Measurements from ENCODE around the gene DST.
"Not testable (repeated sequence)": the region's sequence is repeated elsewhere in the genome, so short reads cannot be mapped to it uniquely, and the experiment has no call there.

Gene DST

DNA sequence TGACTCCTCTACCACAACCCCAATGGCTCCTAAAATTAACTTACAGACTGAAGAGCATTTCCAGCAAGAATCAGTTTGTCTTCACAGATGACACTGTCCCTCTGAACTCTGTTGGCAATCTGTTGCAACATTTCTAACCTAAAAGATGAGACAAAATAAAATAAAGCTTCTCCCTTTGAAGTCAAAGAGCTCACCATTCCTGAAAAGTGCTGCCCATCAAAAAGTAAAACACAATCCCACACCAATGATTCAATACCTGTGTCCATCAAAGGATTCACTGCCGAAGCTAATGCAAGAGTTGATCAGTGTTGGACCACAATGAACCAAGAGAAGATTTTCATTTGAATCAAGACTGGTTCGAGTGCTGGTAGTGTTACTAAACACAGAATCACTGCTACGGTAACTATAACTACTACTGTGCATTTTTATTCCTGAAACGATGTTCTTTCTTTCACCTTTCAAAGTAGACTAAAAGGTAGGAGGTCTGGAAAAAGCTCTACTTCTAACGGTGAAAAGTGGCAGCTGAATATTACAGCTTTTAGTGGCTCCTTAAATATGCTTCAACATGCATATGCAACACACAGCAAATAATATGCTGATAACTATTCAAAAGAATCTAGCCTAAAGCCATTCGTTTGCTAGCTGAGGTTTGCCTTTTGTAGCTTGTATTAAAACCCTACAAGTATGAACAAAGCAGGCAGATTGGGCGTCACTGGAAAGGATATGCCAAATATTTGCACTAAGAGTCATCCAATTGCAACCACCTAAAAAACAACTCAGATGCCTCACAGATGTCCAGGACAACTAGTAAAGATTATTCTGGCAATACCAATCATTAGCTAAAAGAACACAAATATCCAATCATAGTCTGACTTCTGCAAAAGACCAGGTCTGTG, at the start of gene DST:
Gene DST, minus strand, starts transcription at position 524 of the 896 bp plus-strand sequence.
- no peak for DNase-seq

DNA sequence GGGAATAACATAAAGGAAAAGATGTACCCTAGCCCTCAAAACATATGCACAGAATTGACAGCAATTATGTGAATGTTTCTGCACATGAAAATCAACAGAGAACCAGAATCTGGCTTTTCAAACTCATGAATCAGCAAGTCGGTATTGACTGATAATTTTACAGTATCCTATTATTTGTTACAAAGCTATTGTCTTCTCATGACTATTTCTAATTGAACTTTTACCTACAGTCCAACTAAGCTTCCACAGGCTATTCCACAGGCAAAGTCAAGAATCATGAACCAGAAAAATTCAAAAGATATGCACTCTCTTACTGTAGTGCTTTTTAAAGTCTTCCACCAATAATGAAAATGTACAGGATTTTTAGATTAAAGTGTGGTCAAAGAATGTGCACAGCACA, 49.1 kb upstream of the DST start:
- no peak for DNase-seq

DNA sequence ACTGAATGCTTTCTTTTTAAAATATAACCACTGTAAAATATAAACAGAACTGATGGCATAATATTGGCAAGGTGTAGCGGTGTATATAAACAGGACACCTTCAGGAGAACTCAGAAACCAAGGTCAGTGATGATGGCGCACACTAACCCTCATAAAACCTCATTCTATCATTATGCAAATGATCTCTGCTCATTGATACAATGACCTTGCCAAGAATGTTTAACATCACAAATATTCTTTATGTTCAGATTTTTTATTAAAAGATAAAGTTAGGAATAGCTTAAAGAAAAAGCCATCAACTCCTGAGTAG, 48.6 kb upstream of the DST start:
- DNase-seq, result no peak

DNA sequence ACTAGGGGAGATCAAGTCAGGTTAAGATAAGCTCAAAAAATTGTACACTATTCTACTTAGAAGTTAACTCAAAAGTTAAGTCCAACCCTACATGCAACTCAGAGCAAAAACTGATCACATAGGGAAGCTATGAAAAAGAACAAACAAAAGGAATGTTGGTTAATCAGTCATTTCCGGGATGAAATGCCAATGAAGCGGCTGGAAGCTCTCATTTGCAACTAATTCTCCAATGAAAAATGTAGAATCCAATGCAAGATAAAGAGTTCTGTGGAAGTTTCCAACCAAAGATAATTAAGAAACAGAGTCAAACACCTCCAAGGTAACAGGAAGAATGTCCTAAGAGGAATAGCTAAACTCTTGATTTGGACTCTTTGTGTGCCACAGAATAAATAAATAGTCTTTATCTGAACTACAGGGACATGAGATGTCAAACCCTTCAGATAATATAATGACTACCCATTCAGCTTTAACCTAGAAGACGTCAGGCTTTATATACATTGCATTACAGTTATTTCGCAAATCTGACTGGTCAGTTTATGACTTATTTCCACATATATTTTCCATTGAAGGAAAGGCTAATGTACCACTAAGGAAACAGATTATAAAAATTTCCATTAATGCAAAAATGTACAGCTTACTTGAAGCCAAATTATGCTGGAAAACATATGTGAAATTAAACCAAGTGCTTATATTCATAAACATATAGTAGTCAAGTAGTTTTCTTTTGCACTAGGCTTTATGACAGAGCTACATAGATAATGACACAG, 48.0 kb upstream of the DST start:
- DNase-seq, result no peak

DNA sequence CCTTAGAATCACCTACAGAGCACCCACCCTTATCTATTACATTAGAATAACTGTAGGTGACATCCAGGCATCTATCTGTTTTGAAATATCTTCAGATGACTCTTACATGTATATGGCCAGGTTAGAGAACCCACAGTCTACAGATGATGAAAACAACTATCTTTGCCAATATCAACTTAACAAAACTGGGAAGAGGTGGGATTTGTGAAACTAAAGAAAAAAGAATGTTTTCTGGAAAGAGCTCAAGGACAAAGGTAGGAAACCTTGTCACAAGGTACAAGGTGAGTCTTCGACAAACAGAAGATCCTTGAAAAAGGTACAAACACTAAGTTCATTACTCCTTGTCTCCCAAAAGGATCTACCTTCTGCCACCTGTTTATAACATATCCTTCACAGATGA, 47.0 kb upstream of the DST start:
- DNase-seq, result no peak

DNA sequence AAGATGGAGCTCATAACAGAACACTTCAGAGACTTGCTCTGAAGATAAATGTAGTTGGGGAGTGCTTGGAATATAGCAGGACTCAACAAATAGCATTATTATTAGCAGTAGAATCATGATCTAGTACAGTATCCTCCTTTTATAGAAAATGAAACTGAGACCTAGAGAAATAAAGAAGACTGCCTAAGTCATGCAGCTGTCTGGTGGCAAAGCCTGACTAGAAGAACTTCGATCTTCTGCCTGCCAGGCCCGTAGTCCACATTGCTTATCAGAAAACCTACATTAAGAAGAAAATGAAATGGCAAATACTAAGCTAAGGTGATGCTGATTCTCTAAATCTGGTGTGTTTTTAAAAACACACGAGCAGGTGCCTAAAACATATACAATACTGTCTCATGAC, 46.4 kb upstream of the DST start:
- no peak for DNase-seq

DNA sequence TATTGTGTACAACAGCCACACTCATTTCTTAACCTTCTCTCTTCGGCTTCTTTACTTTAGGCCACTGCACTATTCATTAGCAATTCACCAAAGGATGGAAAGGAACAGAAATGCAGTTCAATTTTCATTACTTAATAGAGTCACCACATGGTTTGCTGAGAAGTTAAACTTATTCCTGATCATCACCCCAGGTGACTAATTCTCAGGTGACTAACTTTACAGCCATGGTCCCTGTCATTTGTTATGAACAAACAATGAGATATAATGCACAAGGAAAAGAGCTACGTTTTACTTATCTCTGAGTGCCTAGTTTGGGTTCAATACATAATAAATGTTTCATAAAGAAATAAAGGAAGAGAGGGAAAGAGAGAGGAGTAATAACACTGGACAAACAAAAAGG, 45.8 kb upstream of the DST start:
- no peak for DNase-seq

DNA sequence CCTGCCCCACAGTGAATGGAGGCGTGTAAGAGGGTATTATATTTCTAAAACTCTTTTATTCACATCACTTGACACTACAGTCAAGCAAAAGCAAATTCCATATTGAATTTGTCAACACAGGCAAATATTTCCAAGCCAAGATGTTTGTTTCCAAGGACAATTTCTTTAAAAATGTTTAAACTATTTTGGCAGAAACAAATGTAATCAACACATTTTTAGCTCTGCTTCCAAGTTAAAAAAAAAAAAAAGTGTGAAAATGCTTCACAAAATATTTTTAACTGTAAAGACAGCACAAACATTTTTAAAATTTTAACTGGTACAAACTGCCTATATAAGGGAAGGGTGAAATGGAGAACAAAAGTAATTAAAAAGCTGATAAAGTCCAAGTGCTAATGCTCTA, 44.9 kb upstream of the DST start:
- DNase-seq, result no peak

DNA sequence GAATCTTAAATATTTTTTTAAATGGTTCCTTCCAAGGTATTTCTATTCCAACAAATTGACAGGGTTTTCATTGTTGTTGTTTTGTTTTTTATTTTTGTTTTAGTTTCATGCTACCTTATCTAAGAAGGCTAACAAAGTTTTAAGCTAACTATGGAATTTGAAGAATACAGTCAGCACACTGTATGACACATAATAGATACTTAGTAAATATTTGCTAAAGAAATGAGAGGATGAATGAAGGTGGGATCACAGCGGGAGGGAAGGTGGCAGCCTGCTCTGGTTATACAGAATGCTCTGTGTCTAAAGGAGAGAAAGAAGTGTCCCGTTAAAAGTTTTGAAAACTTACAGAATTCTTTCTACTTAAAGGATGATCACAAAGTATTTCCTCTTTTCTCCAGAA, 43.7 kb upstream of the DST start:
- no peak for DNase-seq

DNA sequence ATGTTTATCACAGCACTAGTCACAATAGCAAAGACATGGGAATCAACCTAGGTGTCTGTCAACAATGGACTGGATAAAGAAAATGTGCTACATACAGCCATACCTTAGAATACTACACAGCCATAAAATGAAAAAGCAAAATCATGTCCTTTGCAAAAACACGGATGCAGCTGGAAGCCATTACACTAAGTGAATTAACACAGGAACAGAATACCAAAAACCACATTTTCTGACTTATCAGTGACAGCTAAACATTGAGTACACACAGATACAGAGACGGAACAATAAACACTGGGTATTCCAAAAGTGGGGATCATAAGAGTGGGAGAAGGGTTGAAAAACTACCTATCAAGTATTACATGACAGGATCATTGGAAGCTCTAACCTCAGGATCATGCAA, 43.3 kb upstream of the DST start:
- no peak for DNase-seq

DNA sequence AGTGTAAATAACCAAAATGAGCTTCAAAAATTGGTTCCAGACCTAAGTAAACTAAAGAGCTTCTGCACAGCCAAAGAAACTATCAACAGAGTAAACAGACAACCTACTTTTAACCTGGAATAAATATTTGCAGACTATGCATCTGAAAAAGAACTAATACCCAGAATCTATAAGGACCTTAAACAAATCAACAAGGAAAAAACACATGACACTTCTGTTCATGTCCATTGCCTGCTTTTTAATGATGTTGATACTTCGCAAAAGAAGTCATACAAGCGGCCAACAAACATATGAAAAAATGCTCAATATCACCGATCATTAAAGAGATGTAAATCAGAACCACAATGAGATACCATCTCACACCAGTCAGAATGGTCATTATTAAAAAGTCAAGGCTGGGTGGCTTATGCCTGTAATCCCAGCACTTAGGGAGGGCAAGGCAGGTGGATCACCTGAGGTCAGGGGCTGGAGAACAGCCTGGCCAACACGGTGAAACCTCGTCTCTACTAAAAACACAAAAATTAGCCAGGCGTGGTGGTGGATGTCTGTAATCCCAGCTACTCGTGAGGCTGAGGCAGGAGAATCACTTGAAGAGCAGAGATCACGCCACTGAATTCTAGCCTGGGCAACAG, 42.5 kb upstream of the DST start:
- no peak for DNase-seq

DNA sequence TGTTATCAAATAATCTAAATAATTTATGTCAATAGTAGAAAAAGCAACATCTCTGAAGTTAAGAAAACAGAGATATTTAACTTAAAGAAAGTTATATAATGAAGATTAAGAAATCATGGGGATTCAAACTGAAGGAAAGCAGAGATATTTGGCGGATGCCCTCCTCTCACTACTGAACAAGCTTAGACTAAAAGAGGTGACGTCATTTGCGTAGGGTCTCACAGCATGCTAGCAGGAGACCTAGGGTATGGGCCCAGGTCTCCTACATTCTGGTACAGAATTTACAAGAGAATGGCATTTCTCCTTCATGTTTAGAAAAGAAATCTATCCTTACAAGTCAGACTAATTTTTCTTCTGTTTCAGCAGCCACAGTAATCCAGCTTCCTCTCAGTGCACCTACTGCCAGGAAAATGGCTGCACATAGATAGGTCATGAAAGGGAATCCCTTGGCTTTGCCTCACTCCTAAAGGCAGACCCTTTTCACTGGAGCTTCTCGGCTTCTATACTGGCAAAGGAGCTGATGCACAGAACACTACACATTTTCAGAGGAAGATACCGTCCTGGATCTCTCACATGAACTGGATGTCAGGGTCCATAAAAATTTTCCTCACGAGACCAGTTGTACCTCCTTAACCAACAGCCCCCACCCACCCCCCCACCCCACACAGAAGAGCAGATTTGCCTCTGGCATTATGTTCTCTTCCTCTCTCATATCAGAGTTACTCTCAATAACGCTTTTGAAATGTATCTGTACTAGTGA, 41.8 kb upstream of the DST start:
- DNase-seq, result no peak

DNA sequence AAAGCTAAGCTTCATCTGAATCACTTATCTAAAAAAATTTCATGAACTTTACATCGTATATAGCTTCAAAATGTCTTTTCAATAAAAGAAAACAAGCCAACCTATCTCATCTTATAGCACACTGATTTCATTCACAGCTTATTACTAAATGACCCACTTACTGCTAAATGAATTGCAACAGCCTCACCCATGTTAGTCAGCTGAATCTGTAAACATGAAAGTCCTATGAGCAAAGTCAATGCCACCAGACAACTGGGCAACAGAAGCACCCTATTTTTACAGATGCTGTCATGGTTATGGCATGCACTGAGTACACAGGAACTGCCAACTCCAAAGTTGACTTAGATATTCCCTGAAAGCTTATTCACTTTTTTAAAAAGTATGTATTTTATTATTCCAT, 41.2 kb upstream of the DST start:
- no peak for DNase-seq

DNA sequence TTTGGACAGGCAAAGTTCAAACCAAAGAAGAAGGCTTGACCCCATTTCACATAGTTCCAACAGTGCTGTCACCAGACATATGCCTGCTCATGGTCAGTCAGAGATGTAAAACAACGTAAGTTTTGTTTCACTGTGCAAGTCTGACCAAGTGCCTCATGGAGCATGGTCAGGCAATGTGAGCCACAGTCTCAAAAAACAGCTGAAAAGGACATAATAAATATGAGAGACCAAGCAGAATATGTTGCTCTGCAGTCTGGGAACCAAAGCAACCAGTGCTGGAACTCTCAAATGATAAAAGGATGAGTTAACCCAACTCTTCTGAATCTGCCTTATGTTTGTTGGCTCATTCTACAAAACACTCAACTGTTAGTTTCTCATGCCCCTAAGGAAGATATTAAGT, 39.9 kb upstream of the DST start:
- DNase-seq, result no peak

DNA sequence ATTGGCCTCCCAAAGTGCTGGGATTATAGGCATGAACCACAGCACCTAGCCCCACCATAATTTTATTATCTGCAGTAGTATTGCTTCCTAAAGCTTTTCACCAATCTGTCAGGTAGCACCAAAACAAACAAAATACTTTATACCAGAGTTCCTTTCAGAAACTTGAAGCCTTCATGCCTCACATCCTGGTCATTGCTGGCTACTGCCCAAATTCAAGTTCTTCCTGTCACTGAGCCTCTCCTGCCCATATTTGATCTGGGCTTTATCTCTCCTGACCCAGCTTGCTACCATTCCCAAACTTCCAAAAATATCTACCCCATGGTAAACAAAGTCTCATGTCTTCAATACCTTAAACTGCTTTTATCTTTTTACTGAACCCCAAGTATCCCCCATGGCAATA, 34.9 kb upstream of the DST start:
- no peak for DNase-seq

DNA sequence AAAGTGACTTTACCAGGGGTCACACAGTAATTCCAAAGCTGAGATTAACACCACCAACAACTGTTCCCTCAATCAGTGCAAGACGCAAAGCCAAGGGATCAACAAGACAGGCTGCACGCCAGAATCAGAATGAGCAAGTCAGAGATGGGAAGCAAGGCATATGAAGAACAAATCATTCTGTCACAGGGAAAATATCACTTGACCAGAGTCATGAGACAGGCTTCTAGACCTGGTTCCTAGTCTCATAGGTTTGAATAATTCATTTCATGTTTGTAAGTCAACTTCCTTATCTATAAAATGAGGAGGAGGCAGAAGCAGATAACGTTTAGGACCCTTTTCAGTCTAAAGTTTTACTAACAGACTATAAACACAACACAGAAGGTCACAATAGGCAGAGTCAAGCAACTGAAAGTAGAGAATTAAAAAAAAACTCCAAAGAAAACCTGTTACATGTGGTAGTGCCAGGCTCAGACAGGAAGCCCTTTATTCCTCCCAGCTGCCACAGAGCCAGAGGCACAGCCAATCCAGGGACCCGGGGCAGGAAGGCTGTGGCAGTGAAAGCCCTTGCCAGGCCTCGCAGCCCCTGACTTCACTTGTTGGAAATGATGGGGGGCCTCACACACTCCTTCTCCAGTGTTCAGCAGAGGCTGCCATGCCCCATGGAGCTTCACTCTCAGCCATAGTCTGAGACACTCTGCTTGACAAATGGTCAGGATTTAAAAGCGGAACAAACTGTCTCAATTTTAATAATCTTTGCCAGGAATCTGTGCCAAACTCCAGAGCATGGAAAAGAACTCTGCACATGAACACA, 29.2 kb upstream of the DST start:
- no peak for DNase-seq

DNA sequence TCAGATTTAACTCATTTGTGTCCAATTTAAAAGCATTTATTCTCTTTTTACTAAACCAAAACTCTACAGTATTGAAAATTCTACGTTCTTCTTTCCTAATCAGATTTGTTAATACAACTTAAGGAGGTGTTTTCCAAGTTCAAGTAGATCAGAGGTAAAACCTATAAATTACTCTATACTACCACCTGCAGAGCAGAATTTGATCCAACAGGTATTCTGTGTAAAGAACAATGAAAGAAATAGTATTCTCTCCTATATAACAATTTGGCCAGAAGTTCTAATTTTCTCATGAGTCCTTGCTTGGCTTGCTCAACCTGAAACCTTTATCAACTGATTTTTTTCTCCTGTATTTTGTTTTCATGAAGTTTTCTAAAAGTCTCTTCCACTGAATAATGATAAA, 28.5 kb upstream of the DST start:
- no peak for DNase-seq

DNA sequence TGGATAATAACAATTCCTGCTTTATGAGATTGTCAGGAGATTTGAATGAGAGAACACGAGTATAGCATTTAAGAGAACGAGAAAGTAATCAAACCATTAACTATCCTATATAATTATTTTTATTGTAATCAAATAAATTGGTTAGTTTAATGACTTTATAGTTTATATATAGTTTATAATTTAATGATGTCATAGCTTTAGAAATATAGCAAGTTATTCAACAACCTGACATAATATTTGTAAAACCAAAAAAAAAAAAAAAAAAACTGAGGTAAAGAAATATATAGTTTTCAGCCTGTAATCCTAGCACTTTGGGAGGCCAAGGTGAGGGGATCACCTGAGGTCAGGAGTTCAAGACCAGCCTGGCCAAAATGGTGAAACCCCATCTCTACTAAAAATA, 26.4 kb upstream of the DST start:
- no peak for DNase-seq

DNA sequence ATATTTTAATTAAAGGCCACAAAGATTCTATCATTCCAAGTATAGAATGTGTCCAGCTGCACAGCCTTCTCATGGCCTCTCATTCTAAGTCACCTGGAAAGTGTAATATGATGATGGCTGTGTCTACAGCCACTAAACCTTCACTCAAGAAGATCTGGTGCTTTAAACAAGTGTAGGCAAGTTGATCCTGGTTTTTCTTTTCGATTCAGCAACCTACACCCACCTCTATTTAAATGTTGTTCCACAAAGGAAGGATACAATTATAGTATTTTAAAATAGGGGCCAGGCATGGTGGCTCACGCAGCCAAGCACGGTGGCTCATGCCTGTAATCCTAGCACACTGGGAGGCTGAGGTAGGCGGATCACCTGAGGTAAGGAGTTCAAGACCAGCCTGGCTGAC, 25.5 kb upstream of the DST start:
- DNase-seq, result no peak

DNA sequence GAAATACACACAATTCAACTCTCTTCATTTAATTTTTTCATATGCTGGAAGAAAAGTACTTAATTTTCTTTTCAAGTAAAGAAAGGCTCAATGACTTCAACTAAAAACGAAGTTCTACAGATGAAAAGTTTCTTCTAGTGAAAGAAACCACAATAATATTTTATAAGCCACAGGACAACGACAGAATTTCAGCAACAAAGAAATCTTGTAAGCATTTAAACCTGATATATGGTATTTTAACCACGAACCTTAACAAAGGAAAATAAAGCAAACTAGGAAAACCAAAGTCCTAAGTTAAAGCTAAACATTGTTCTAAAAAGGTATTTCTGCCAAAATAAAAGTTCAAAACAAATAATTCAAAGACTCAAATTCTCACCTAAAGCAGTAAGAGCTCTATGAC, 24.6 kb upstream of the DST start:
- DNase-seq, result no peak

DNA sequence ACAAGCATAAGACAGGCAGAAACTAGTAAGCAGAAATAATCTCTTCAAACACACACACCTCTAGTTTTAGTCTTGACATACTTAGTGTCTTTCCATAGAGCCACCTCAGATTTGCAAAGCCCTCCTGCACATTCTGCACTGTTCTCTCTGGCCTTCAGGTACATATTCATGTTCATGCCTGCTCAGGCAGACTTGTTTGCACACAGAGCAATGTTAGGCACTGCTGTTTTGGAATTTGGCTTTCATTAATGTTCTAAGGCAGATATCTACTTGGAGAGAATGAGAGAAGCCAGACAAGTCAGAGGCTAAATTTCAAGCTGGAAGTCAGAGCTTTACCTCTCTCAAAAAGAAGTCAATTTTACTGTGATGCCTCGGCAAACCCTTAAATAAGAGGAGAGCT, 21.3 kb upstream of the DST start:
- DNase-seq, result no peak

DNA sequence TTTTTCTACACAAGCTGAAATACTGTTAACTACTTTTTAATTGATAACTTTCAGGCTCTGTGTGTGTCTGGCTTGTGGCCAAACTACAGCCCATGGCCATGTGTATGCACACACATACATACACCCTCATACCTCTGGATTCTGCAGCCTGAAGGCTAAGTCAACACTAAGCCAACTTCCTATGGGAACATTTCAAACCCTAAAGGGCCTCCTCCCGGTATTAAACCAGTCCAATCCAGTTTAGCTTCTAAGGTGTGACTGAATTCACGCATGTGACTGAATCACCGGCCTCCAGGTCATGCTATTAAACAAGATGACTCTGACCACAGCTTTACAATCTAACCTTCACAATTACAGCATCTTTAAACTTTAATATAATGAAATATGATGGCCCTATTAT, 20.7 kb upstream of the DST start:
- no peak for DNase-seq

DNA sequence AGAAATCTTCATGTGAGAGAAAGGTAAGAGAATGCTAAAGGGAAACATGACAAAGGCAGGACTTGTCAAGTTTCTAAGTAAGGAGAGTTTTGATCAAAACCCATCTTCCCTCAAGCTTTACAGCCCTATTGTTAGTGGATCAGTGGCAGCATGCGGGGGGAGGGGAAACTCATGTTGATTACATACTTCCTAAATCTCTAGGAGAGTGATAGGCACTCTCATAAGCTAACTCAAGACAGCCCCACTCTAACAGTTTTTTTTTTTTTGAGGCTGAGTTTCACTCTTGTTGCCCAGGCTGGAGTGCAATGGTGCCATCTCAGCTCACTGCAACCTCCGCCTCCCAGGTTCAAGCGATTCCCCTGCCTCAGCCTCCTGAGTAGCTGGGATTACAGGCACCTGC, 18.6 kb upstream of the DST start:
- DNase-seq, result not testable (repeated sequence)
